Hematopoietic multipotent progenitor cell treated with erythropoietin and hydrocortisone succinate and interleukin-3 and kit ligand, for 4 days (in vitro differentiated cells): Measurements from ENCODE around the gene ADAM19.
"Not testable (repeated sequence)": the region's sequence is repeated elsewhere in the genome, so short reads cannot be mapped to it uniquely, and the experiment has no call there.

Source experiments
- DNase-seq: peaks from one replicate; pipeline ENCODE4 v3.0.0-alpha.2; 2015

Gene ADAM19

GRCh38 chr5:157513182-157513581 lies 62.4 kb downstream of the ADAM19 start:
- no peak for DNase-seq

- peak; percentile 35 for DNase-seq
Measured at GRCh38 chr5:157511651-157512644, 63.6 kb downstream of the ADAM19 start.

- no peak for DNase-seq
Measured at GRCh38 chr5:157510682-157511081, 64.9 kb downstream of the ADAM19 start.

GRCh38 chr5:157509587-157509986 lies 66.0 kb downstream of the ADAM19 start:
- DNase-seq = no peak

GRCh38 chr5:157509093-157509492 lies 66.5 kb downstream of the ADAM19 start:
- DNase-seq = no peak

GRCh38 chr5:157506981-157507780 lies 68.4 kb downstream of the ADAM19 start:
- DNase-seq = no peak

- no peak for DNase-seq
Measured at GRCh38 chr5:157506066-157506590, 69.4 kb downstream of the ADAM19 start.

GRCh38 chr5:157505496-157505895 lies 70.1 kb downstream of the ADAM19 start:
- no peak for DNase-seq

GRCh38 chr5:157504053-157504452 lies 71.5 kb downstream of the ADAM19 start:
- DNase-seq = no peak

GRCh38 chr5:157502143-157502647 lies 73.4 kb downstream of the ADAM19 start:
- DNase-seq = peak; percentile 69

GRCh38 chr5:157497875-157498611 lies 77.5 kb downstream of the ADAM19 start:
- DNase-seq = no peak

GRCh38 chr5:157496864-157497263 lies 78.7 kb downstream of the ADAM19 start:
- DNase-seq = no peak

GRCh38 chr5:157494178-157494832 lies 81.3 kb downstream of the ADAM19 start:
- DNase-seq = no peak

- DNase-seq = no peak
Measured at GRCh38 chr5:157492886-157493285, 82.7 kb downstream of the ADAM19 start.

GRCh38 chr5:157491471-157491995 lies 84.0 kb downstream of the ADAM19 start:
- DNase-seq = no peak

- no peak for DNase-seq
Measured at GRCh38 chr5:157487358-157487757, 88.2 kb downstream of the ADAM19 start.

GRCh38 chr5:157486861-157487260 lies 88.7 kb downstream of the ADAM19 start:
- no peak for DNase-seq

- DNase-seq = no peak
Measured at GRCh38 chr5:157486221-157486681, 89.3 kb downstream of the ADAM19 start.

- no peak for DNase-seq
Measured at GRCh38 chr5:157485811-157486210, 89.8 kb downstream of the ADAM19 start.

- DNase-seq = no peak
Measured at GRCh38 chr5:157485340-157485739, 90.2 kb downstream of the ADAM19 start.

- peak; percentile 29 for DNase-seq
Measured at GRCh38 chr5:157484768-157485167, 90.8 kb downstream of the ADAM19 start.

- DNase-seq = not testable (repeated sequence)
Measured at GRCh38 chr5:157482702-157483101, 92.9 kb downstream of the ADAM19 start.
